H9 (cell line): ENCODE data around the gene OLFM1. TPM values are rescaled to one million over a fixed set of nuclear protein-coding genes. Genes with fewer than 3 reads are reported as not detected.

Experiments used
- DNase-seq: peaks from one replicate; pipeline ENCODE4 v3.0.0-alpha.2; 2017
- H2AFZ ChIP-seq: one replicate; pipeline ENCODE4 v1.6.1; 2013; ENCODE audit warnings: mild to moderate bottlenecking, low read length, control low read depth, moderate library complexity
- H2AK5ac ChIP-seq: 2 replicates; pipeline ENCODE4 v1.6.1; 2013; ENCODE audit warnings: low read length, control low read depth, mixed read lengths; ENCODE audit not compliant: insufficient read length
- H2BK120ac ChIP-seq: one replicate; pipeline ENCODE4 v1.6.1; 2013; ENCODE audit warnings: low read depth, mild to moderate bottlenecking, low read length, control low read depth, inconsistent platforms; ENCODE audit not compliant: poor library complexity, severe bottlenecking
- H2BK12ac ChIP-seq: 2 replicates; pipeline ENCODE4 v1.6.1; 2013; ENCODE audit warnings: low read length, control low read depth, mixed read lengths, low read depth; ENCODE audit not compliant: insufficient read length
- H2BK15ac ChIP-seq: 2 replicates; pipeline ENCODE4 v1.6.1; 2013; ENCODE audit warnings: low read depth, low read length, control low read depth
- H2BK20ac ChIP-seq: one replicate; pipeline ENCODE4 v1.6.1; 2013; ENCODE audit warnings: low read depth, mild to moderate bottlenecking, low read length, control low read depth, inconsistent platforms; ENCODE audit not compliant: poor library complexity, severe bottlenecking
- H2BK5ac ChIP-seq: 2 replicates; pipeline ENCODE4 v1.6.1; 2013; ENCODE audit warnings: low read length, control low read depth, mixed read lengths; ENCODE audit not compliant: insufficient read length
- H3K14ac ChIP-seq: 2 replicates; pipeline ENCODE4 v1.6.1; 2013; ENCODE audit warnings: low read length, control low read depth; ENCODE audit not compliant: insufficient read depth
- H3K18ac ChIP-seq: 2 replicates; pipeline ENCODE4 v1.6.1; 2013; ENCODE audit warnings: low read depth, mild to moderate bottlenecking, mixed read lengths, low read length, control low read depth; ENCODE audit not compliant: insufficient read length
- H3K23ac ChIP-seq: 2 replicates; pipeline ENCODE4 v1.6.1; 2013; ENCODE audit warnings: low read length, control low read depth, mixed read lengths, low read depth; ENCODE audit not compliant: insufficient read length
- H3K23me2 ChIP-seq: 2 replicates; pipeline ENCODE4 v1.6.1; 2013; ENCODE audit warnings: low read depth, mild to moderate bottlenecking, mixed read lengths, low read length, control low read depth; ENCODE audit not compliant: insufficient read length, poor library complexity, severe bottlenecking
- H3K27ac ChIP-seq: 2 replicates; pipeline ENCODE4 v1.5.1; 2013; ENCODE audit warnings: low read length, control low read depth, mixed read lengths, low read depth; ENCODE audit not compliant: insufficient read length
- H3K27me3 ChIP-seq: 2 replicates; pipeline ENCODE4 v1.6.1; 2013; ENCODE audit warnings: low read length, control low read depth, inconsistent platforms; ENCODE audit not compliant: insufficient read depth
- H3K4ac ChIP-seq: 2 replicates; pipeline ENCODE4 v1.6.1; 2013; ENCODE audit warnings: low read depth, mild to moderate bottlenecking, control low read depth, inconsistent platforms, low read length, moderate library complexity
- H3K4me1 ChIP-seq: 2 replicates; pipeline ENCODE4 v1.6.1; 2013; ENCODE audit warnings: low read length, control low read depth, inconsistent platforms; ENCODE audit not compliant: insufficient read depth
- H3K4me2 ChIP-seq: 2 replicates; pipeline ENCODE4 v1.6.1; 2013; ENCODE audit warnings: low read length, control low read depth, mixed read lengths; ENCODE audit not compliant: insufficient read length, insufficient read depth
- H3K56ac ChIP-seq: 2 replicates; pipeline ENCODE4 v1.6.1; 2013; ENCODE audit warnings: low read depth, mild to moderate bottlenecking, mixed read lengths, low read length, control low read depth; ENCODE audit not compliant: insufficient read length
- H3K79me1 ChIP-seq: 2 replicates; pipeline ENCODE4 v1.6.1; 2013; ENCODE audit warnings: low read depth, mild to moderate bottlenecking, moderate library complexity, low read length, control low read depth, inconsistent platforms; ENCODE audit not compliant: insufficient read depth, poor library complexity, severe bottlenecking
- H3K79me2 ChIP-seq: 2 replicates; pipeline ENCODE4 v1.6.1; 2013; ENCODE audit warnings: low read length, control low read depth, inconsistent platforms; ENCODE audit not compliant: insufficient read depth
- H3K9ac ChIP-seq: 2 replicates; pipeline ENCODE4 v1.6.1; 2013; ENCODE audit warnings: low read length, control low read depth, mixed read lengths; ENCODE audit not compliant: insufficient read length; ENCODE audit errors: extremely low read depth
- H3K9me3 ChIP-seq: one replicate; pipeline ENCODE4 v1.6.1; 2013; ENCODE audit warnings: low read depth, low read length, inconsistent platforms; ENCODE audit not compliant: control insufficient read depth
- H3T11ph ChIP-seq: one replicate; pipeline ENCODE4 v1.6.1; 2013; ENCODE audit warnings: mild to moderate bottlenecking, low read length, control low read depth, inconsistent platforms
- H4K20me1 ChIP-seq: one replicate; pipeline ENCODE4 v1.6.1; 2013; ENCODE audit not compliant: control insufficient read depth, insufficient read length, insufficient read depth
- H4K5ac ChIP-seq: 2 replicates; pipeline ENCODE4 v1.6.1; 2013; ENCODE audit warnings: low read depth, mild to moderate bottlenecking, mixed read lengths, low read length, control low read depth; ENCODE audit not compliant: insufficient read length
- H4K8ac ChIP-seq: replicated peaks from 2 replicates; pipeline ENCODE4 v1.6.1; 2013; ENCODE audit warnings: low read length, control low read depth, mixed read lengths, low read depth; ENCODE audit not compliant: insufficient read length
- H4K91ac ChIP-seq: 2 replicates; pipeline ENCODE4 v1.6.1; 2013; ENCODE audit warnings: low read depth, mild to moderate bottlenecking, moderate library complexity, mixed read lengths, low read length, control low read depth; ENCODE audit not compliant: insufficient read length
- H3K27ac Mint-ChIP-seq, 3 experiments: 2 replicates in 2 of 3; 3 replicates in 1 of 3; pipeline ENCODE4 v1.8.0; 2020 to 2021; ENCODE audit warnings: mixed read lengths in 3 of 3, mild to moderate bottlenecking in 1 of 3, moderate library complexity in 1 of 3
- H3K27me3 Mint-ChIP-seq: 2 replicates; pipeline ENCODE4 v1.8.0; 2021; ENCODE audit warnings: low read depth, mild to moderate bottlenecking, moderate library complexity, mixed read lengths
- H3K36me3 Mint-ChIP-seq, 3 experiments: 2 replicates in 2 of 3; 3 replicates in 1 of 3; pipeline ENCODE4 v1.8.0; 2020 to 2021; ENCODE audit warnings: low read depth in 3 of 3, mixed read lengths in 3 of 3; ENCODE audit not compliant: insufficient read depth in 1 of 3
- H3K4me1 Mint-ChIP-seq, 2 experiments: 2 replicates each; pipeline ENCODE4 v1.8.0; 2020; ENCODE audit warnings: mixed read lengths in 2 of 2
- H3K4me3 Mint-ChIP-seq, 2 experiments: 2 replicates in 1 of 2; 3 replicates in 1 of 2; pipeline ENCODE4 v1.8.0; 2020 to 2021; ENCODE audit warnings: mild to moderate bottlenecking in 2 of 2, mixed read lengths in 2 of 2, moderate library complexity in 1 of 2
- H3K9me3 Mint-ChIP-seq, 2 experiments: 2 replicates in 1 of 2; 3 replicates in 1 of 2; pipeline ENCODE4 v1.8.0; 2020; ENCODE audit warnings: mild to moderate bottlenecking in 2 of 2, mixed read lengths in 2 of 2, moderate library complexity in 1 of 2
- CTCF ChIP-seq: fragments of 200-600 bp; sonication (generic); conservative IDR thresholded peaks from 3 replicates; pipeline ENCODE4 v1.8.0; 2021; ENCODE audit warnings: antibody characterized with exemption, mild to moderate bottlenecking
- WGBS: extraction: QIAGEN DNeasy Blood & Tissue Kit; methylation state at CpG from one replicate; pipeline ENCODE4 v1.1.7; 2013; ENCODE audit warnings: missing lambda C conversion rate, low lambda C conversion rate, mixed read lengths; ENCODE audit not compliant: insufficient read length; ENCODE audit errors: extremely low coverage; 5-methylcytosine and 5-hydroxymethylcytosine counted together
- total RNA-seq: library from RNA; stranded (reverse); gene quantifications from 2 replicates; pipeline ENCODE4 v1.2.1, GENCODE V29; 2021

Gene OLFM1
- total RNA-seq, 1 experiment from 2014 or later: 34.1 TPM

GRCh38 chr9:135130207-135130976 lies 42.9 kb downstream of the OLFM1 start:
- H2BK20ac ChIP-seq: no peak overlapping the region
- no CpG with 5 or more reads among the region's 18 CpGs for WGBS
- H2BK120ac ChIP-seq: no peak overlapping the region
- H3K4me2 ChIP-seq: no peak overlapping the region
- H3K27ac ChIP-seq: no peak overlapping the region
- no peak overlapping the region for H2BK12ac ChIP-seq
- TF ChIP-seq CTCF: no peak
- no peak overlapping the region for H3K4me3 Mint-ChIP-seq
- H3K27me3 Mint-ChIP-seq: peaks cover 1% of the 10 kb centered on the region; the same call in 1 of the 2 replicates
- no peak overlapping the region for H3K56ac ChIP-seq
- H3K27ac Mint-ChIP-seq: no peak overlapping the region
- H3K79me1 ChIP-seq: no peaks in the 10 kb centered on the region
- H3K4ac ChIP-seq: no peak overlapping the region
- H2BK5ac ChIP-seq: no peak overlapping the region
- H3K4me1 ChIP-seq: no peaks in the 10 kb centered on the region
- H2AK5ac ChIP-seq: no peak overlapping the region
- H3K9me3 ChIP-seq: no peaks in the 10 kb centered on the region
- H3K36me3 Mint-ChIP-seq: peaks cover 2 to 7% (median 6%) of the 10 kb centered on the region in 3 experiments; a peak in 5 of 7 replicates
- no peak overlapping the region for H3T11ph ChIP-seq
- no peak overlapping the region for H3K18ac ChIP-seq
- peaks cover 5 to 10% of the 10 kb centered on the region in 2 experiments; a peak in 2 of 4 replicates for H3K4me1 Mint-ChIP-seq
- no peak overlapping the region for H3K14ac ChIP-seq
- H3K79me2 ChIP-seq: no peaks in the 10 kb centered on the region
- H4K5ac ChIP-seq: no peak overlapping the region
- H3K9me3 Mint-ChIP-seq: peaks cover 8% of the 10 kb centered on the region in 2 experiments
- H3K23me2 ChIP-seq: no peaks in the 10 kb centered on the region
- no peak overlapping the region for H3K23ac ChIP-seq
- H4K8ac ChIP-seq: no peak overlapping the region
- no peak overlapping the region for H4K91ac ChIP-seq
- no peak for DNase-seq
- no peak overlapping the region for H2BK15ac ChIP-seq
- H2AFZ ChIP-seq: no peak overlapping the region
- peaks cover 2% of the 10 kb centered on the region for H4K20me1 ChIP-seq
- H3K9ac ChIP-seq: no peak overlapping the region
- no peaks in the 10 kb centered on the region for H3K27me3 ChIP-seq
